ENCODE data around the gene BTNL8.

The BTNL8 gene, protein sequence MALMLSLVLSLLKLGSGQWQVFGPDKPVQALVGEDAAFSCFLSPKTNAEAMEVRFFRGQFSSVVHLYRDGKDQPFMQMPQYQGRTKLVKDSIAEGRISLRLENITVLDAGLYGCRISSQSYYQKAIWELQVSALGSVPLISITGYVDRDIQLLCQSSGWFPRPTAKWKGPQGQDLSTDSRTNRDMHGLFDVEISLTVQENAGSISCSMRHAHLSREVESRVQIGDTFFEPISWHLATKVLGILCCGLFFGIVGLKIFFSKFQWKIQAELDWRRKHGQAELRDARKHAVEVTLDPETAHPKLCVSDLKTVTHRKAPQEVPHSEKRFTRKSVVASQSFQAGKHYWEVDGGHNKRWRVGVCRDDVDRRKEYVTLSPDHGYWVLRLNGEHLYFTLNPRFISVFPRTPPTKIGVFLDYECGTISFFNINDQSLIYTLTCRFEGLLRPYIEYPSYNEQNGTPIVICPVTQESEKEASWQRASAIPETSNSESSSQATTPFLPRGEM

GRCh38 chr5:180898621-180899246 is at the start of gene BTNL8:
Gene BTNL8, plus strand, starts transcription at chr5:180899159. Its CDS starts 152 bp downstream, at chr5:180899311.
- DNase-seq (ENCODE audit: low read depth), result no peak

DNA sequence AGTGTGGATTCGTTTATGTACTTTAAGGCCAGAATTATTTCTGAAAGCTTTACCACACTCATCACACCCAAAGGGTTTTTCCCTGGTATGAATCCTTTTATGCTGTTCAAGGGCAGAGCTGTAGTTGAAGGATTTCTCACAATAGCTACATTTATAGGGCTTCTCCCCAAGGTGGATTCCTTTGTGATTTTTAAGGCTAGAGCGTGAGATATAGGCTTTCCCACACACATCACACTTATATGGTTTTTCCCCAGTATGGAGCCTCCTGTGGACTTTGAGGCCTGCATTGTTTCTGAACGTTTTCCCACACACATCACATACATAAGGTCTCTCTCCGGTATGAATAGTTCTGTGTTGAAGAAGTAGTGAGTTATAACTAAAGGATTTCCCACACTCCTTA is 49.1 kb upstream of the BTNL8 start:
- DNase-seq (ENCODE audit: low read depth), result no peak

- no peak for DNase-seq (ENCODE audit: low read depth)
These were observed 48.4 kb upstream of the BTNL8 start for GRCh38 chr5:180850434-180851078.

DNA sequence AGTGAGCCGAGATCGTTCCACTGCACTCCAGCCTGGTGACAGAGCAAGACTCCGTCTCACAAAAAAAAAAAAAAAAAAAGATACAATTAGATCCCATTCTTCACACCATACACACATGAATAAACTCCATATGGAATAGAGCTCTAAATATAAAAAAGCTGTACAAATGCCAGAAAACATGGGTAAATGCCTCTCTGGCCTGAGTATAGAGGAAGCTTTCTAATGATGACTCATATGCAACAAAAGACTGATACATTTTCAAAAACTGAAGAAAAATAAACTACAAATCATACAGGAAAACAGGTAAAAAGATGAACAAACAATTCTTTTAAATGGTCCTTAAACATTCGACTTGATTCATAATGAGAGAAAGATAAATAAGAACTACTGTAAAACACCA is 46.5 kb upstream of the BTNL8 start:
- DNase-seq (ENCODE audit: low read depth), result no peak

DNA sequence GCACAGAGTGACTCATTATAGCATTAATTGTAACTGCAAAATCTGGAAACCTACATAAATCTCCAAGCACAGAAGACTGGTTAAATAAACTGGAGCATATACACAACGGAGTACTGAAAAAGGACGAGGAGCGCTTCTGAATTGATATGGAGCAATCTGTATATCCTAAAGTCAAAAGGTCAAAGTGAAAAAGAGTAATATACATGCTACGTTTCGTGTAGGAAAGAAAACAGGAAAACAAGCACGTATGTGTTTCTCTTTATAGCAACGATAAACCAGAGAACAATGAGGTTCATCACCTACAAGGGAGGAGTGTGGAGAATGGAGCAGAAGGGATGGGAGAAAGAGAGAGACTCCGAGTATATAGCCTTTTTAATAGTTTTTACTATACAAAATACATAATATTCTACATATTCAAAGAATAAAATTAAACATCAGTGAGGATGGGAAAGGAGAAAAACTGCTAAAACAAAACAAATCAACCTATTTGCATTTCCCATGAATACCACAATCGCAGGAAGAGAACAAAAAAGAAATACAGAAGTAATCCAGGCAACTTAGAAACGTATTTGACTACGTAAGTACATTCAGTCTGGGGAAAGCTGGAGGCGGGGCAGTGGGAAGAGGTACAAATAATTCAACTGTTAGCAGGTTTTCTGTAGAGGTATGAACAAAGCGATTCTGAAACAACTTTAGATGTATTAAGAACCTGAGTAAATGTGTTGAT is 45.7 kb upstream of the BTNL8 start:
- no peak for DNase-seq (ENCODE audit: low read depth)

- no peak for DNase-seq (ENCODE audit: low read depth)
These were observed 45.1 kb upstream of the BTNL8 start for GRCh38 chr5:180853848-180854176.

GRCh38 chr5:180858586-180858985 is 40.4 kb upstream of the BTNL8 start:
- no peak for DNase-seq (ENCODE audit: low read depth)

DNA sequence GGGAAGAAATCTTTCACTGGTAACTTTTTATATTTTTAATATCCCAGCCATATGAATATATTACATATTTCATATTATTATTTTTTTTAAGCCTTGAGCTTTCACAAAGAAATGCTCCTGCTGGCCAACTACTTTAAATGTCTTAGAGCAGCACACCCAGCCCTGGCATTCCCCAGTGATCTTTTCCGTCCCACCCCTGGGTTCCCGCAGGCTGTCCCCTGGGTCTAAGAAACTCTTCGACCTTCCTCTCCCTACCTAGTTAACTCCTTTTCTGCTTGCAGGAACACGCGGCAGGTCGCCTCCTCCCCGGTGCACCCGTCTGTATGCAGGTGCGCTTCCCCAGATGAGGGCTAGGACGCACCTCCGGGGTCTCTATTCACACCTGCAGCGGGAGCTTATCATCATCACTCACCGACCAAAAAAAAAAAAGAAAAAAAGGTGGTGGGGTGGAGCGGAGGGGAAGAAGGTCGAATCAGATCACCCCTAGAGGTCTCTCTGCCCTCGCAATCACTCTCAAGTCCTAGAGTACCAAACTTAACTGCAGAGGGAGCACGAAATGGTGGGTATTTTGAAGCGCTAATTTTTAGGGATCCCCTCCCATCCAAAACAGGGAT is 38.6 kb upstream of the BTNL8 start:
- DNase-seq (ENCODE audit: low read depth), result peak; percentile 13

DNA sequence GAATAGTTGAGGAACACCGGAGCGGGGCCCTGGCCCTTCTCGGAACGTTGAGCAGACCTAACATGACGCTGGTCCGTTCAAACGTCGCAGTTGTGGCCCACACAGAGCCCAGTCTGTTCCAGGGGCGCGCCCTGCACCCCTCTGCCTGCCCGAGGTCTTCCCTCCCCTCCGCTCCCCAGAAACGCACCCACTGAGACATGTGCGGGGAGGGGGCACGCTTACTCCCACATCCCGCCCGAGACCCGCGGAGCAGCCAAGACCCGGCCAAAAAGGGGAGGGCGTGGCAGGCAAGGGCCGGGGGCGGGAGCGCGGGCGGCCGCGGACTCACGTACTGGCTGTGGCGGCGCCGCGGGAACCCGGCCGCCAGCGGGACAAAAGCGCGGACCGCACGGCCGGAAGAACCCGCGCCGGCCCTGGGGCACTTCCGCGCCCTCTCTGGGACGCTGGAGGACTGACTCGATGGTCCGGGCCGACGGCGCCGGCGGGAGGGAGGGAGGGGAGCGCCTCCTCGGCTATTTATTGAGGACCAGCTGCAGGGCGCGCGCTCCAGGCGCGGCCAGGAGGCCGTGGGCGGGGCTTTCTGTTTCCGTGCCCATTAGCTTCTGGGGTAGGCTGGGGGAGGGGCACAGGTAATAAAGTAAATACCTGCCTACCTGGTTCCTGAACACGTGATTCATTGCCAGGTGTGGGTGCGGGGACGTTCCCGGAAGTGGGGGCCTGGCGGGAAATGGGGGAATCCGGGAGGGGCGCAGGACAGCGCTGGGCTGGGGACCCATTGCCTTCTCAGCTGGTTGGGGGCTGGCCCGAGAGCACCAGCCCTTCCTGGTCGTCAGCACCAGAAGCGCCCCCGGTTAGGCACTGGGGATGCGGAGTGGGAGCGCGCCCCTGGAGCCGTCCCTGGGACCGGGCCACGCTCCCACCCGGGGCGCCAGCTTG is 37.8 kb upstream of the BTNL8 start, which contains the start of gene ZFP62:
ZFP62 (minus strand) TSS at position 390 of the 936 bp plus-strand sequence; CDS start at position 333, 57 bp downstream.
- DNase-seq (ENCODE audit: low read depth), result peak; percentile 76

DNA sequence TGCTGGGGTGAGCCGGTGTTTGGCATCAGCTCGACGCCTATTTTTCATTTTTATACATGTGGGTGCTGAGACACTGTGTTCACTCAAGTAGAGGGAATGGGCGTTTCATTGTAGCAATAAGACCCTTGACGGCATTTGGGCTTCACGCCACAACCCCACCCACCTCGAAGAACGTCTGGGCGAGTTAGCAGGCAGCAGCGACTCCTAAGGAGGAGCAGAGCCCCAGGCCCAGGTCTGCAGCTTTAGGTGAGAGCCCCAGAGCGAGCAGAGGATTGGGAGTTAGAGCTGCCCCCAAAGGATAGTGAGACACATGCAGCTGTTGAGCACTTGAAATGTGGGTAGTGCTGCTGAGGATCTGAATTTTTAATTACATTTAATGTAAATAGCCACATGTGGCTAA is 36.3 kb upstream of the BTNL8 start:
- no peak for DNase-seq (ENCODE audit: low read depth)

DNA sequence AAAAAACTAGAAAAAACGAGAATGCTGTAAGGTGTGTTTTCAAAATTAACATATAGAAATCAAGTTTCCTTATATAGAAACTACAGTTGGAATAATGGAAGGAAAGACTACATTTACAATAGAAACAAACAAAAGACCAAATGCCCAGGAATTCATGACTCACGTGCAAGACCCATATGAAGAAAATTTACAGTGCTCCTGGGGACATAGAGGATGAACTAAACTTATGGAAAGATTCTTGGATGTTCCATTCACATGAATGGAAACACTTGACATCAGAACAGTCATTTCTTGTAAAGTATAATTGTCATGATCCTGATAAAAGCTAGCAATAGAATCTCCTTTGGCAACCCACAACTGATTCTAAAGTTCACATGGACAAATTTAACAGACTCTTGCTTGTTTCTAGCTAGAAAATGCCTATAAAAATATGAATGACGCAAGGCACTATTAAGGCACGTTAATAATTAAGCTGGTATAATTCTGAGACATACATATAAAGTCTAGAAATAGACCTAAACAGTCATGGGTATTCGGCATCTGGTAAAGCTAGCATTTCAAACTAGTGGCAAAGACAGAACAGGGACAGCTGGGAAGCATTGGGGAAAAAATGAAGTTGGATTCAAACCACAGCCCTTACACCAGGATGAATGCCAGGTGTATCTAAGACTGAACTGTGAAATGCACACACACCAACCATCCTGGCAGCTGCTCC is 32.8 kb upstream of the BTNL8 start:
- DNase-seq (ENCODE audit: low read depth), result no peak

GRCh38 chr5:180866985-180867384 is 32.0 kb upstream of the BTNL8 start:
- no peak for DNase-seq (ENCODE audit: low read depth)

GRCh38 chr5:180868960-180869359 is 30.0 kb upstream of the BTNL8 start:
- DNase-seq (ENCODE audit: low read depth), result peak; percentile 43

GRCh38 chr5:180869587-180869986 is 29.4 kb upstream of the BTNL8 start:
- no peak for DNase-seq (ENCODE audit: low read depth)

- DNase-seq (ENCODE audit: low read depth), result no peak
These were observed 28.5 kb upstream of the BTNL8 start for GRCh38 chr5:180870276-180871068.

DNA sequence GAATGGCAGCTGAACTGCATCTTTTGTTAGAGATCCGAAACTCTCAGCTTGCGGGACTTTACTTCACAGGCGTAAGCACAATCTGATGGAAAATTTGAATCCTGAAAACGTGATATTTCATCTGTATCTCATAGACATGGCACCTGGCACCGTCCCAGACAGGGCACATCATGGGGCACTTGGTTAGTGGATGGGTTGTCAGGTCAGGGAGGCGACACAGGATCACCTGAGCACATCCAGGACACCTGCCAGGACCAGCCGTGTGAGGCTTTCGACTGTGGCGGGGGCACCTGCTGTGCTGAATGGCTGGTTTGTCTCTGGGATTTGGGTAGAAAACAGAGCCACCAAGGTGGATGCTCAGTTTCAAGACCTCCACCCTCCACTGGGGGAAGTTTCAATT is 26.5 kb upstream of the BTNL8 start:
- no peak for DNase-seq (ENCODE audit: low read depth)

DNA sequence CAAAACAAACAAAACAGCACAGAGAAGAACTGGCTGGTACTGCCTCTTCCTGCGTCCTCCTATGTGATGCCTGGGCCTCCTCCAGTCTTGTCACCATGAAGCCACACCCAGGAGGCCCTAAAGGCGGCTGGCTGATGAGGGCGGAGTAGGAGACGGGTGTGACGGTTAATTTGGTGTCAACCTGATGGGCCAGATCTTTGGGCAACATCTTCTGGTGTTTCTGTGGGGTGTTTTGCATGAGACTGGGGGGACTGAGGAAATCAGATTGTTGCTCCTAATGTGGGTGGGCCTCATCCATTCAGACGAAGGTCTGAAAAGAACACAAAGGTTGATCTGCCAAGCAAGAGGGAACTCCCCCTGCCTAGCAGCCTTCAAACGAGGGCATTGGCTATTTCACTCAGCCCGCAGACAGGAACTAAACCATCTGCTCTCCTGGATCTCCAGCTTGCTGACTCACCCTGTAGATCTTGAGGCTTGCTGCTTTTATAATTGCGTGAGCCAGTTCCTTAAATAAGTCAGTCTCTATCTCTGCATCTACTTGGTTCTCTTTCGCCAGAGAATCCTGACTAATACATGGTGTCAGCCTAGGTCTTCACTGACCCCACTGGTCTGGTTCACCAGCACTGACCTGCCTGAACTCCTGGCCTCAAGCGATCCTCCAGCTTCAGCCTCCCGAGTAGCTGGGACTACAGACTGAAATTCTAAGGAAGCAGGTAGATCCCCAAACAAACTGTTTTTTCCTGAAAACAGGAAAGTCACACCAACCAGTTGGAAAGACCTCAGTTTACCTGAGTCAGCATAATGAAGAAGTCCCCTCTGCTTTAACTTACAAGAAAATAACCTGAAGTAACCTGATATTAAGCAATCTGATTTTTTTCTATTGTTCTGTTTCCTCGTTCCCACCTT is 25.1 kb upstream of the BTNL8 start:
- DNase-seq (ENCODE audit: low read depth), result no peak
